GM11168 (cell line): ENCODE measurements around the gene NMT2.

ENCODE experiments used
- in situ Hi-C: fragments of 300-500 bp; cut with MboI; formaldehyde crosslinking; loops from one replicate; pipeline ENCODE4 v1.12.0; 2022; ENCODE audit warnings: low sequenced_read_pairs; ENCODE audit not compliant: unreplicated experiment

The NMT2 gene

GRCh38 chr10:15103513-15103912 lies 65.0 kb downstream of the NMT2 start:
- in situ Hi-C loops: no loop called here

DNA sequence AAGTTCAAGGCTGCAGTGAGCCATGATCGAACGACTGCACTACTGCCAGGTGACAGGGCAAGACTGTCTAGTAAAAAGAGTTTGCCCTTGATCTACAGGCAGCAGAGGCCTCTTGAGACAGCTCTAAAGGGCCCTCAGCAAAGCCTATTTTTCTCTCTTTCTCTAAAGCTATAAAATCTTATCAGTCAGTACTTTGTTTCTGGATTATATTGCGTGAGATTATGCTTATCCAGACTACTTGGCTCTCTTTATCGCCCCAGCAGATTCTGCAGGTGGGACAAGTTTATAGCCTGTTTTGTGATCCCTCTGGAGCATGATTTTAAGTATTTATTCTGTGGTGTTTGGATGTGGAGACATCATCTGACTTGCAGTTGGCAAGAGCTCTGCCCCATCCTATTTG lies 68.6 kb downstream of the NMT2 start:
- in situ Hi-C loops: loop anchor here (10.0 kb wide), 1 partner anchor 255 kb away; no protein-coding TSS in a partner anchor

DNA sequence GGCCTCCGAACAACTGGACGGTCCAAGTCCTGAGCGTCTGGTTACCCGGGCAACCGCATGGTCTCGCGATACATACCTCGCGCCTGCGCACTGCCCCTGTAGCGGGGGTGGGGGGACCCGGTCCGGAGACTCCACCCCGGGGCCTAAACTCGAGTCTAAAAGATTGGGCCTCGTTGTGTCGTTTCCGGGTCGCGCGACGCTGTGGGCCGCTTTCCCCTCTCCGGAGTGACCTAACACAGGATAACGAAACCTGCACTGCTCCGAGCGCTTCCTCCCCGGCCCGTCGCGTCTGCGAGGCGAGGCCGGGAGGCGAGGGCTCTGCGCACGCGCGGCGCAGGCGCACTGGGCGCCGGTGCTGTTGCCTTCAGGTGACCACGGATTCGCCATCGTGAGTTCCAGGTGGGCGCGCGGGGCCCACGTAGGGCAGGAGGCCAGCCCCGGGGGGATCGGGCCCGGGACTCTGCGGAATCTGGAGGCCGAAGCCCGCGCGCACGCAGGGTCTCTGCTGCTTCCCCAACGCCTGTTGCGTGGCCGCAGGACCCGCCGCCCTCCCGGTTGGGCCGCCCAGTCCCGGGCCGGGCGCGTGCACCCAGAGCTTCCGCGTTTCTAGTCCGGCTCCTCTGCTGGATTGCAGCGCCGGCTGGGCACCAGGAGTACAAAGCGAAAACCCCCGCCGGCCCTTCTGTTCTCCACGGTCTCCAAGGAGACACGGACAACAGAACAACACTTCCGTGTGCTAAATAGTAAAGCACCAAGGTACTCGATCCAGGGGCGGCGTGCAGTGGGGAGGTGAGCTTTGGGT lies 71.3 kb downstream of the NMT2 start, which contains the start of gene RPP38:
RPP38 (plus strand) TSS at position 345 of the 802 bp plus-strand sequence. CDS start 5,960 bp downstream, outside the sequence.
- in situ Hi-C loops: loop anchor here (10.0 kb wide), 1 partner anchor 252 kb away; no protein-coding TSS in a partner anchor

- in situ Hi-C loops: loop anchor here (10.0 kb wide), 1 partner anchor 252 kb away; no protein-coding TSS in a partner anchor
Observed at GRCh38 chr10:15096661-15097010, 71.9 kb downstream of the NMT2 start.

DNA sequence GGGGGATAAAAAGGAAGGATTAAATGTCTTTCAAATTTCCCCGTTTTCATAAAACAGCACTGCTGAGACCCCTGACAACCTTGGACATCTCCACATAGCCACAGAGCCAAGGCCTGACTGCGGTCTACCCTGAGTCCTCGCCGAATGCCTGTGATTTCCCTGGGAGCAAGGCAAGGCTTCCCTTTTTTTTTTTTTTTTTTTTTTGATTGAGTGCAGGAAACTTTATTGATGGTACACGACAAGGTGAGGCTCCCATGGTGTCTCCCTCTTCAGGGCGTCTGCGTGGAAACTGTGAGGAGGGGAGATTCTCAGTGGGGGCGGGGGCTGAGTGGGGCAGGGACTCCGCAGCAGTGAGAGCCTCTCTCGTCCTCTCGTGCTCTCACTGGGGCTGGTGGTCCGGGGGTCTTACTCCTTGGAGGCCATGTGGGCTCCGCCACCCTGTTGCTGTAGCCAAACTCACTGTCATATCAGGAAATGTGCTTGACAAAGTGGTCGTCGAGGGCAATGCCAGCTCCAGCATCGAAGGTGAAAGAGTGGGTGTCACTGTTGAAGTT lies 75.6 kb downstream of the NMT2 start:
- in situ Hi-C loops: loop anchor here (10.0 kb wide), 1 partner anchor 248 kb away; no protein-coding TSS in a partner anchor

DNA sequence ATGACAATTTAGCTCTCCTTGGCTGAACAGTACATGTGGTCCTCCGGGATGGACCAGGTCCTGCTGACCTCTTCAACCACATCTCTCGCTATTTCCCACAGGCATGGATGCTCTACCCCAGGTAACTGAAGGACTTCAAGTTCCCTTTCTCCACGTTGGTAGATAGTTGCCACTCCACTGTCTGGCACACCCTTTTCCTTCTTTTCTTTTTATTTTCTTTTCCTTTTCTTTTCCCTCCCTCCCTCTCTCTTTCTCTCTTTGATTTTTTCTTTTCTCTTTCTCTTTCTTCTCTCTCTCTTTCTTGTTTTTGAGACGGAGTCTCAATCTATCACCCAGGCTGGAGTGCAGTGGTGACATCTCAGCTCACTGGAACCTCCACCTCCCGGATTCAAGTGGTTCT lies 77.1 kb downstream of the NMT2 start:
- in situ Hi-C loops: loop anchor here (10.0 kb wide), 1 partner anchor 247 kb away; no protein-coding TSS in a partner anchor

DNA sequence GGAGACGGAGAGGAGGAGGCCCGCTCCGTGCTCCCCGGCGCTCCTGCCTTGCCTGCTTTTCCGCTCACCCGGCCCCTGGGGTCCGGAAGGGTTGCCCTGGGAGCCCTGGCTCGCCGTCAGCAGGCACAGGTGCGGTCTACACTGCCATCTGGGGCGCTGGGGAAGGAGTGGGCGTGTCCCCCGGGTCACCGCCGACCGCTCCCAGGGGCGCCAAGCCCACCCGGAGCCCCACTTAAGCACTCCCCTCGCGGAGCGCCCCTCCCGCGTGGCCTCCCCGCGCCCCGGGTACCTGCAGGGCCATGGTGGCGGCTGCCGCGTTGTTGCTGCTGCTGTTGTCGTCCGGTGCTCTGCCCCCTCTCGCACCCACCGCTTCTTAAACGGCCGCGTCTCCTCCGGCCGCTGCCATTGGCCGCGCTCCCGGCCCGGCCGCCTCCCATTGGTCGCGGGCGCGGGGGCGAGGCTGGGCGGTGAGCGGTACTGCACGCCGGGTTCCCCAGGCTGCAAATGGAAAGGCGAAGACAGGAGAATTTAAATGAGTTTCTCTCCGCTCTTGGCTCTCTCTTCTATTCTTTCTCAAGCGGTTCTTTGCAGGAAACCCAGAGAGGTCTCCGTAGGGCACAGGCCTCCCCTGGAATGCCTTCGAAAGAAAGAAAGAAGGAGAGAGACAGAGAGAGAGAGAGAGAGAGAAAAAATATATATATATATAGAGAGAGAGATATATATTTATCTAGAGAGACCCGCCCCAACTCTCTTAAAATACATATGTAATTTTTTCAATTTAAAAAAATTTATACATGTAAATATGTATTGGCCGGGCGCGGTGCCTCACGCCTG lies 79.8 kb downstream of the NMT2 start, which contains the start of gene ACBD7:
ACBD7 (minus strand) TSS at position 349 of the 834 bp plus-strand sequence; CDS start at position 301, 48 bp downstream.
- in situ Hi-C loops: no loop called here

DNA sequence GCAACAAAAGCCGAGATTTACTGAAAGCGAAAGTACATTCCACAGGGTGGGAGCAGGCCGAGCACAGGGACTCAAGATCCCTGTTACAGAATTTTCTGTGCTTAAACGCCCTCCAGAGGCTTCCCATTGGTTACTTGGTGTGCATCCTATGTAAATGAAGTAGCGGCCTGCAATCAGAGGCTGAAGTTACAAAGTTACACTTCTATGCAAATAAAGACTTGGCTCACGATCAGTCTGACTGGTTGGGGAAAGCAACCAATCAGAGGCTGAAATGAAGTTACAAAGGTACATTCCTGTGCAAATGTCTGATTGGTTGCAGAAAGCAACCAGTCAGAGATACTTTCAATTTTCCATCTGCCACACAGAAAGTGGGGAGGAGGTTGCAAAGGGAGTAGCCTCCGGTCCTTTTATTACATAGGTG lies 84.0 kb downstream of the NMT2 start:
- in situ Hi-C loops: no loop called here

GRCh38 chr10:15083674-15084501 lies 84.6 kb downstream of the NMT2 start:
- in situ Hi-C loops: no loop called here

- in situ Hi-C loops: no loop called here
Observed at GRCh38 chr10:15075421-15075820, 93.1 kb downstream of the NMT2 start.

GRCh38 chr10:15072358-15072757 lies 96.1 kb downstream of the NMT2 start:
- in situ Hi-C loops: no loop called here

- in situ Hi-C loops: no loop called here
Observed at GRCh38 chr10:15069230-15069629, 99.3 kb downstream of the NMT2 start.

DNA sequence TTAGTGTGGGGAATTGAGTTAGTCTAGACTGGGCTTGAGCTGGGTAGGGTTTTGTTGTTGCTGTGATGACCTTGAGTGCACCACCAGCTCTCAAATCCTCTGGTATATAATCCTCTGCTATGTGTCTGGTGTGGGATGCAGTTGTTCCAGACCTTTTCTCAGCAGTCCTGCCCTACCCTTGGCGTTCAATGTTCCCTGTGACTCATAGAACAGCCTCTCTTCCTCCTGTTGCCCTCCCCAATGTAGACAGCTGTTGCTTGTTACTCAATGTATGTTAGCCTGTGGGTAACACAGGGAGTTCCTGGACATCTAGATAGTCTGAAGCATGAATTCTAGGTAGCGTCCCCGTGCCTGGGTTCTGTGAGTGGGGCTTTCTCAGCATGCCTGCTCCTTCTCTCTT lies 99.7 kb downstream of the NMT2 start:
- in situ Hi-C loops: no loop called here

GRCh38 chr10:15067154-15067553 lies 101.3 kb downstream of the NMT2 start:
- in situ Hi-C loops: no loop called here

GRCh38 chr10:15060638-15061037 lies 107.9 kb downstream of the NMT2 start:
- in situ Hi-C loops: no loop called here

GRCh38 chr10:15059914-15060313 lies 108.6 kb downstream of the NMT2 start:
- in situ Hi-C loops: no loop called here

- in situ Hi-C loops: no loop called here
Observed at GRCh38 chr10:15058689-15059088, 109.8 kb downstream of the NMT2 start.
